OCI-LY1 (cell line): Measurements from ENCODE around the gene S100PBP.

Experiments used
- CTCF ChIP-seq: fragments of 200-600 bp; sonication (generic), shearing (Covaris generic); IDR thresholded peaks from 2 replicates; pipeline ENCODE4 v1.5.1; 2017; ENCODE audit warnings: mild to moderate bottlenecking, antibody characterized with exemption, low read length, moderate library complexity, mixed read lengths
- EZH2 ChIP-seq: fragments of 200-600 bp; sonication (generic), shearing (Covaris generic); IDR thresholded peaks from 2 replicates; pipeline ENCODE4 v1.8.0; 2017; ENCODE audit warnings: borderline replicate concordance, mixed run types, mild to moderate bottlenecking, antibody characterized with exemption, low read length, moderate library complexity, mixed read lengths

GRCh38 chr1:32831878-32832277 lies 14.4 kb downstream of the S100PBP start:
- no peak for TF ChIP-seq CTCF
- no peak for TF ChIP-seq EZH2
